ENCODE measurements around the gene ZDHHC12.

The ZDHHC12 gene, protein sequence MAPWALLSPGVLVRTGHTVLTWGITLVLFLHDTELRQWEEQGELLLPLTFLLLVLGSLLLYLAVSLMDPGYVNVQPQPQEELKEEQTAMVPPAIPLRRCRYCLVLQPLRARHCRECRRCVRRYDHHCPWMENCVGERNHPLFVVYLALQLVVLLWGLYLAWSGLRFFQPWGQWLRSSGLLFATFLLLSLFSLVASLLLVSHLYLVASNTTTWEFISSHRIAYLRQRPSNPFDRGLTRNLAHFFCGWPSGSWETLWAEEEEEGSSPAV

DNA sequence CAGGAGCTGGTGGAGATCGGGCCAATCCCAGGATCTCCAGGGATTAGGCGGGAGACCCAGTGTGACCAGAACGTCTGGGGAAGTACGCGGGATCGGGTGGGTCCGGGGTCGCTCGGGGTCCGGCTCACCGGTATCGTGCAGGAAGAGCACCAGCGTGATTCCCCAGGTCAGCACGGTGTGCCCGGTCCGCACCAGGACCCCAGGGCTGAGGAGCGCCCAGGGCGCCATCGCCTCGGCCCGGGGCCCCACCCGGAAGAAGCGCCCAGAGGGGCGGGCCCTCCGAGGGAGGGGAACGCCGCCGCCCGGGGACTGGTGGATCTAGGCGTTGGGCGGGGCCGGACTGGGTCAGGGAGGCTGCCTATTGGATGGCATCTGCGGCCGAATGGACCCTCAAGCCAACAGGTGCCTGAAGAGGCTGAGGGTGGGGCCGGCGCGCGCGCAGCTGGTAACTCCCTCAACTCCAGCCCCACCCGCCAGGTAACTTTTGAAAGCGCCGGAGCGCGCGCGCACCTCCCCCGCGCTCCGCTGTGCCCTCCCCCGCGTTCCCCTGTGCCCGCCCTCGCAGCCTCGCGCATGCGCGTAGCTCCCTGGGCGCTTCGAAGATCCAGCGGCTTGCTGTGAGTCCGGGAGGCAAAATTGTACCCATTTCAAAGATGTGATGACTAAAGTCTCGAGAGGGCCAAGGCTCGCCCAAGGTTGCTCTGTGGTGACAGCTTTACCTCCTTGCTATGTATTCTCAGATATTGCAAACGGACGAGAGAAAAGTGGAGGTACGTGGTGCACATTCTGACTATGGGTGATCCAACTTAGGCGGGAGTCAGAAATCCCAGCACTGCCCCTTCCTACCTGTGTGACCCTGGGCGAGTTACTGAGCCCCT, at the start of gene ZDHHC12:
TSS of gene ZDHHC12 (minus strand) at position 262 of the 878 bp plus-strand sequence. CDS start at position 228, 34 bp downstream.
- DNase-seq (ENCODE audit: low read depth in 3 of 3), result peak; percentile 95 to 99 (median 98)

DNA sequence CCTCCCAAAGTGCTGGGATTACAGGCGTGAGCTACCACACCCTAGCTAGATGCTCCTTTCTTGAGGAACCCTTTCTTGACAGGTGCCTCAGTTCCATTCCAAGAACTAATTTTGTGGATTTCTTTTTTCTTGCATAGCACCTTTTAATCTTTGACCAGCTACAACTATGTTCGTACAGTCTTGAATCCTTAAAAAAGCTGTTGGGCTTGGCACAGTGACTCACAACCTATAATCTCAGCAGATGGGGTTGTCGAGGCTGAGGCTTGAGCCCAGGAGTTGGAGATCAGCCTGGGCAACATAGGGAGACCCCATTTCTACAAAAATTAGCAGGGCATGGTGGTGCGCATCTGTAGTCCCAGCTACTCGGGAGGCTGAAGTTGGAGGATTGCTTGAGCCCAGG, 49.1 kb upstream of the ZDHHC12 start:
- DNase-seq (ENCODE audit: low read depth in 3 of 3), result no peak

DNA sequence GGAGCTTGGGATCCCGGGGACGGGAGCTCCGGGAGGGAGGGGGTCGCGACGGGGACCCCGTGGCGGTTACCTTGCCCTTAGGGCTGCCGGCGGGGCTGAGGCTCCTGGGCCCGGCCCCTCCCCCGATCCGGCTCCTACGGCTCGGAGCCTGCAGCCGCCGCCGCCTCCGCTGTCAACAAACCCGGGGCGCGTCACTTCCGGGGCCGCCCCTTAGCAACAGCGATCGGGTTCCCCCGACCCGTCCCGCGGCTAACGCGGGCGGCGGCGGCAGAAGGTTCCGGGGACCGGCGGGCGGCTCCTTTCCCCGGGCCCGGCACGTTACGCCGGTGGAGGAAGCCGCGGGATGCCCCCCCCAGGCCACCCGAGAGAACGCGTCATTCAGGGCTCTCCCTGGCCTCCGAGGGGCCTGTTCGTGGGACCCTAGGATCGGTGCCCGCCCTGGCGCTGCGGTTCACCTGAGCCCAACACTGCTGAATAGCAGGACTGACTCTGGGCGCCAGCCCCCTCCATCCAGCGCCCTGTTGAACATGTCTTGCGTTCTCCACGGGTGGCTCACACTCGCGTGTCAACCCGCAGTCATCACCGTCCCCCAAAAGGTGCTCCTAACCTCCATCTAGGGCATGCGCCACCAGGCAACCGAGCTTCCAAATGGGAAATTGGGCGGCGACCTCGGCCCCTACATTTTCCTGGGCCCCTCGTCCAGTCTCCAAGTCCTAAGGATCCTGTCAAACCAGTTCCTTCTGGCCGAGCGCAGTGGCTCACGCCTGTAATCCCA, 48.0 kb upstream of the ZDHHC12 start, which contains the start of gene ZER1:
TSS of gene ZER1 (minus strand) at position 183 of the 775 bp plus-strand sequence. CDS start 16,362 bp downstream, outside the sequence.
- peak; percentile 88 to 93 (median 93) for DNase-seq (ENCODE audit: low read depth in 3 of 3)

DNA sequence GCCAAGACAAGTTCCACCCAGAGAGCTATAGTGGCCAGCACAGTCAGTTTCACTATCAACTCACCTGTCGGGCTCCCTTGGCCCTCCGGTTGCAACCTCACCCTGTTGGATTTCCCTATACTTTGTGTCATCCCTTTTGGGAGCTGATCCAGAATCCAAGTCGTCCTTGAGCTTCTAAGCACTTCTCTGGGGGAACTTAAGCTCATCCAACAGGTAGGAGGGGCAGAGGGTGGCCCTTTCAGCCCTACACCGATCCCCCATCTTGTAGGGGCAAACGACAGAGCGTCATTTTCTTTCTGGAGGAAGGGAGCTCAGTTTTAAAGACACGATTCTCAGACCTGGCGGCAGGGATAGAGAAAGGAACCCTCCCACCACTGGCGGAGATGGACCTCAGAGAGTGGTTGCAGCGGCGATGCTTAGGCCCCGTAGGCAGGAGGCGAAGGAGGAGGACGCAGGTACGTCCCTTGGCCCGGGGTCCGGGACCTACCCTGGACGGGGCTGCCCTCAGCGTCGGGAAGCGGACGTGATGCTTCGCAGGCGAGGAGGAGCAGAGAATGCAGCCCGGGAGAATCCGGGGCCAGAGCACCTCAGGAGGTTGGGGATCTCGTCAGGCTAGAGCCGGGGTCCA, 47.3 kb upstream of the ZDHHC12 start:
- no peak for DNase-seq (ENCODE audit: low read depth in 3 of 3)

DNA sequence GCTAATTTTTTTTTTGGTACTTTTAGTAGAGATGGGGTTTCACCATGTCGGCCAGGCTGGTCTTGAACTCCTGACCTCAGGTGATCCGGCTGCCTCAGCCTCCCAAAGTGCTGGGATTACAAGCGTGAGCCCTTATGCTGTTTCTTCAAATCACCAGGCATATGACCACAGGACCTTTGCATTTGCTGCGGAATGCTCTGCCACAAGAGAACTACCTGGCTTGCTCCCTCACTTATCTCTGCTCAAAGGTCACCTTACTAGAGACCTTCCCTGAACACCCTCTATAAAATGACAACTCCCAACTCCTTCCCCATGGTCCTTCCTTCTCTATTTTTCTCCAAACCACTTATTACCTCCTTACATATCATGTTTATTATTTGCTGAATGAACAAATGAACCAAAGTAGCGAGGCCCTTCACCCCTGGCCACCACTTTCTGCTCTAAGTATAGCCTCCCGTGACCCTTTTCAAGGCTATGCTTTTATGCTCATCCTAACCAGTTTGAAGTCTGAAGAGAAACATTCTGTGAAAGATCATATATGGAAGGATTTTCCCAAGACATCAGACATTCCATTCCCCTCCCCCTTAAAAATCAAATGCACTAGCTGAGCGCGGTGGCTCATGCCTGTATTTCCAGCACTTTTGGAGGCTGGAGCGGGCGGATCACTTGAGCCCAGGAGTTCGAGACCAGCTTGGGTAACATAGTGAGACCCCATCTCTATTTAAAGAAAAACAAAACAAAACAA, 46.5 kb upstream of the ZDHHC12 start:
- DNase-seq (ENCODE audit: low read depth in 3 of 3), result no peak

DNA sequence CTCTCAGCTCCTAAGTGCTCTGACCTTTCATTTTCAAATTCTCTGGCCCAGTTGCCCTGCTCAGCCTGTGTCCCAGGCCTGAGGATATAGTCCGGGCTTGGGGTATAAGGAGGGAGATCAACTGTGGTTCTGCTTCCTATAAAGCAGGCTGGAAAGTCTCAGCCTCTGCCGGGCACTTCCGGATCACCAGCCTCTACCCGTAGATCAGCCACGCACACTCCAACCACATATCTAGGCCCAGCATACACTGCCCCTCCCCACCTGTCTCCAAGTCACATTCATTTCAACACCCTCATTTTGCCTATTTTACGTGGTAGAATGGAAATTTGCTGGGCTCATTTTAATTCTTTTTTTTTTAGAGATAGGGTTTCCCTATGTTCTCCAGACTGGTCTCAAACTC, 44.7 kb upstream of the ZDHHC12 start:
- DNase-seq (ENCODE audit: low read depth in 3 of 3), result no peak

DNA sequence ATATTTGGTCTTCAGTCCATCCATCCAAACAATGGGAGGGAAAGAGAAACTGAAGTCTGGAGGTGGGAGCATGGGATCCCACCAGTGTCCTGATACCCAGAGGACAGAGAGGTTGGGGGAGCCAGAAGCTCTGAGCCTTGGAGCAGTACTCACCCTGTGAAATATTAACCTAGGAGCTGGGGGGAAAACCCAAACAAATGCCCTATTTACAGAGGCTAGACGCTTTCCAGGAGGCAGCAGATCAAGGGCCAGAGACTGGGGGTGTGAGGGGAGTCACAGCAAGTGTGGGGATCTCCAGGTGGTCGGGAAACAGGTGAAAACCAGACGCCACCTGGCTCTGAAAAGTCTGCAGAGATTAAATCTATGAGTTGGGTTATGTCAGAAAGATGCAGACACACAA, 41.6 kb upstream of the ZDHHC12 start:
- DNase-seq (ENCODE audit: low read depth in 3 of 3), result no peak

DNA sequence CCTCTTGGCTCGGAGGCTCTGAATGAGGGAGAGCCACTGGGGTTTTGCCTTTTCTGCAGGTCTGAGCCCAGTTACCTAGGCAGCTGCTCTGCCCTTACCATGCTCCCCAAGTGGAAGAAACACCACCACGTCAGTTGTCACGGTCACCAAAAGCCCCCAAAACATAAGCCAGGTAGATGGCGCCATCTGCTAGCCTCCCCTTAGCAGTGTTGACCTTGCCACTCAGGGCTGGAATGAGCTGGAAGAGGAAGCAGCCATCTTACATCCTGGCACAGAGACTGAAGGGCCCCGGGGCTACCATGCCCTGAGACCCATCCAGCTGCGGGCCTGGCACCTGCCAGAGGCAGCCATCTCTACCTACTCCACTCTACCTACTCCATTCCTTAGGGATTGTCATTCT, 40.4 kb upstream of the ZDHHC12 start:
- DNase-seq (ENCODE audit: low read depth in 3 of 3), result no peak

DNA sequence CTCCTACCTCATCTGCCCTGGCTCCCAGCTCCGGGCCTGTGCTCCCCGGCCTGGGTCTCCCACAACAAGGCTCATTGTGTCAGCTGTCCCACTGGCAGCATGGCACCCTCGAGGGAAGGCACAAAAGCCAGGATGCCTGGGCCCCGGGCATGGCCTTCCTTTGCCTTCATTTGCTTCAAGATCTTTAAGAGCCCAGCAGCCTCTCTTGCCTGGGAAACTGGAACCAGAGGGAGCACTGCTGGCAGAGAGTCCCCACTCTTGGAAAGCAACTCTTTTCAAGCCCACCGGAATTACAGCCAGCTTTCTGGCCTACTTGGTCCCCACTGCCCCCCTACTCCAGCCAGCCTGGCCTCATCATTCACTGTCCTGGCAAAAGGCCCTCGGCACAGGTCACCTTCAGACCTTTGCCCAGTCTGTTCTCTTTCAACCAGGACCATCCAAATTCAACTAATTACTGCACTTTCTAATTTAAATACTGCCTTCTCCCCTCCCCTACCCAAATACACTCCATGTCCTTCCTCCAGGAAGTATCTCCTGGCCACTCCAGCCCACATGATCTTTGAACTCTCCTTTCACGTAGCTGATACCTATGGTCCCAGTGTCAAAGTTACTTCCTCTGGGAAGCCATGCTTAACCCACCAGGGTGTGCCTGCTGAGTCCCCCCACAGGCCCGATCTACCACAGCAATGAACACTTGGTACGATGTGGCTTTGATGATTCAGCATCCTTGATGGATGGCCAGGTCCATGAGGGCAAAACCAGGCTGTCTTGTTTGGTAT, 38.9 kb upstream of the ZDHHC12 start:
- DNase-seq (ENCODE audit: low read depth in 3 of 3), result no peak

DNA sequence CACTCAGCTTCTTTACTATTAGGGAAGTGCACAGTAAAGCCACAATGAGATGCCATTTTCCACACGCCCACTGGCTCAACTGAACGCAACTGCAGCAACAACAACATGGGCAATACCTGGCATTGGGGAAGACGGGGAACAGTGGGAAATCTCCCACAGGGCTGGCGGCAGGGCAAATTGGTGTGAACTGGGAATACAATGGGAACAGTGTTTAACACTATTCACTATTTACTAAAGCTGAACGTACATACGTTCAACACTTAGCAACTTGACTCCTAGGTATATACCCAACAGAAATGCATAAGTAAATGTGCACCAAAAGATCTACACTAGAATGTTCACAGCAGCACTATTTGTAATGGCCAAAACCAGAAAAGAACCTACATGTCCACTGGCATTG, 33.7 kb upstream of the ZDHHC12 start:
- DNase-seq (ENCODE audit: low read depth in 3 of 3), result no peak

DNA sequence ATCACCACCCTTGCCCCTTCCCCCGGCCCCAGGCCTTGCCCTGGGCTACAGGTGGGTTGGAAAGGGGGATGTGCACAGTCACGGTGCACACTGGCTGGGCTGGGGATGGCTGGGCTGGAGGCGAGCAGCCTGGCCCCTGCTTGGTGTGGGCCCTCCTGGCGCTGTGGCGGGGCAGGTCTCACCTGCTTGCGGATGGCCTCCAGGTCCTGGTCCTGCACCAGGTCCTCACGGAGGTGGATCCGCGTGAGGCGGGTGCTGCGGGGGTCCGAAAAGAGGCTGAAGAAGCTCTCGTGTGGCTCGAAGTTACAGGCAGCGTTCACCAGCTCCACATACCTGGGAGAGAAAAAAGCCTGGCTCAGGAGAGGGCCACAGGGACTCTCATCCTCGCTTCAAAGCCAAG, 29.7 kb upstream of the ZDHHC12 start:
- no peak for DNase-seq (ENCODE audit: low read depth in 3 of 3)

DNA sequence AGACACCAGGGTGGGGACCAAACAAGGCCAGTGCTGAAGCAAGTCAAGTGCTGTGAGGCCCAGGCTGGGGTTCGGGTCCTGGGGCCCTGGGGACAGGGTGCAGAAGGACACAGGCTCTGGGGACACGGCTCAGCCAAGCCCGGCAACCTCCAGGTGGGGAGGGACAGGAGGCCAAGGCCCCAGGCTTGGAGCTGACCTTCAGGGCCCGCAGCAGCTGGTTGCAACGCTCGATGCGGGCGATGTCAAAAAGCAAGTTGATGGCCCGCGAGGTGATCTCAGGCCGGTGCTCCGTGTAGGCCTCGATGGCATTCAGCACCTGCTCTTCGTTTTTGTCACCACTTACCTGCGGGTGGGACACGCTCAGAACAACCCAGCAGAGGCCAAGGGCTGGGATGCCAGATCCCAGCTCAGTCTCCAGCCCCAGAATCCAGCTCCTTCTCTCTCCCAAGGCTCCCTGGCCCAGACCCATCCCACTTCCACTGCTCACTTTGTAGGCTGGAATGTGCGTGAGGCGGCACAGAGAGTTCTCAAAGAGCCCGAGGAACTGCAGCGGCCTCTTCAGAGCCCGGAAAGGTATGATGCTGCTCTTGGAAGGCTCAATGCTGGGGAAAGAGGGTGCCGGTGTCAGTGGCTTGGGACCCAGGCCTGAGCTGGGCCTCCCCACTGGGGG, 27.1 kb upstream of the ZDHHC12 start:
- no peak for DNase-seq (ENCODE audit: low read depth in 3 of 3)

DNA sequence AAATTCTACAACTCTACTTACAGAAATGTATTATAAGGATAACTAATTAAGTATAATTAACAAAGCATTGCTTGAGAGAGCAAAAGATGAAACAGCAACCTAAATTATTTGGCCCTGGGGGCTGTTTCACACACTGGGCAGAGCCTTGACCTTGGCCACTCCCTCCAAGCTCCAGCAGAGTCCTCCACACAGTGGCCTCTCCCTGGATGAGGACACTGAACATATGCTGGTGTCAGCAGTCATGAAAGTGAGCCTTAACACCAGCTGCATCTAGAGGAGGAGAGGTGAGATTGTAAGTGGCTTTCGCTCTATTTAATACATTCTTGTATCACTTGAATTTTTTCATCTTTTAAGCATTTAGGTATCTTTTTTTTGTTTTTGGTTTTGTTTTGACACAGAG, 23.3 kb upstream of the ZDHHC12 start:
- DNase-seq (ENCODE audit: low read depth in 3 of 3), result no peak

DNA sequence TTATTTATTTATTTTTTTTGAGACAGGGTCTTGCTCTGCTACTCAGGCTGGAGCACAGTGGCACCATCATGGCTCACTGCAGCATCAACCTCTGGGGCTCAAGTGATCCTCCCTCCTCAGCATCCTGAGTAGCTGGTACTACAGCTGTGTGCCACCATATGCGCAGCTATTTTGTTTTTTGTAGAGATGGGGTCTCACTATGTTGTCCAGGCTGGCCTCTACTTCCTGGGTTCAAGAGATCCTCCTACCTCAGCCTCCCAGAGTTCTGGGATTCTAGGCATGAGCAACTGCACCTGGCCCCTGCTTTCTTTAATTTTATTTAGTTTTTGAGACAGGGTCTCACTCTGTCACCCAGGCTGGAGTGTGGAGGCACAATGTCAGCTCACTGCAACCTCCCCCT, 19.5 kb upstream of the ZDHHC12 start:
- DNase-seq (ENCODE audit: low read depth in 3 of 3), result no peak

DNA sequence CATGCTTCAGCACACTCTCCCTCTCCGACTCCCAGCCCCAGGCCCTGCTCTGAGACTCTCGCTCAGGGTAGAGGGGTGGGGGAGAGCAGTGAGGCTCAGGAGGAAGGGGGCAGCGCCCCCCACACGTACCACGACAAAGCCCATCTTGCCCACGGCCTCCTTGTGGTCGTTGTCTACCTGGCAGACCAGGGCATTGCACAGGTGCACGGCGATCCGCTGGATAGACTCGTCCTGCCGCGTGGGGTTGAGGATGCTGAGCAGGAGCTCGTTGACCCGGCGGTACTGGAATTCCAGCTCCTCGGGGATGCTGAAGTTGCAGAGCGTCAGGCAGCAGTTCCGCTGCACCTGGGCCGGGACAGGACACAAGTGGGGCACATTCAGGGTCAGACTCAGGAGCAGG, 18.5 kb upstream of the ZDHHC12 start:
- no peak for DNase-seq (ENCODE audit: low read depth in 3 of 3)

DNA sequence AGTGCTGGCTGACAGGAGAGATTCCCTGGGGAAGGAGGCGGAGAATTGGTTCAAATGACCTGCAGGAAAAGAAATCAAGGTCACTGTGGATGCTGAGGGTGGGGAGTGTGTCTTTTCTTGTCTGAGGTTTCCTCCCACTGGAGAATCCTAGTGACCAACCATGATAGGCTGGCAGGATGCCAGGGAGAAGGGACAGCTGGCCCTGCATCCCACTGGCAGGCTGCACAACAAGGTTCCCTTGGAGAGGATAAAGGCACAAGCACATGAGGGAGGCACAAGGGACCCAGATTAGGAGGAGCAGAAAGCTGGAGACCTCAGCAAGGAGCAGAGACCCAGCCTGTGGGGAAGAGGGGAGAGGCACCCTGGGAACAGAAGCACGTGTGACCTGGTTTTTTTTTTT, 11.4 kb upstream of the ZDHHC12 start:
- DNase-seq (ENCODE audit: low read depth in 3 of 3), result no peak

DNA sequence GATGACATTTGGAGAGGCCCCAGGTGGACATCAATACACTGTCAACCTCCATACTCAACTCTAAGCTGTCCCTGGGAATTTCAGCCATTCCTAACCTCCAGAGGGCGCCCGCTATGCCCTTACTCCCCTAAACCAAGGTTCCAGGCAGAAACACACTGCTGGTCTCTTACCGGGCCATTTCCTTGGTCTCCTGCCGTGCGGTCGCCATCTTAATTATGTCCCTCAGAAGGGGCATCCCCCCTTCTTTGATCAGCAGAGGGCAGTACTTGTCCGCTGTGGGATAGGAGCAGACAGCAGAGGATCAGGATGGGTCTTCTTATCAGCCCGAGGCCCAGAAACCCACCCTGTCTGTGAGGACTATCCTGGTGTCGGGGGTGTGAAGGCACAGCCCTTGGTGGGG, 9.3 kb upstream of the ZDHHC12 start:
- peak in 1 of 3 experiments; percentile 13 for DNase-seq (ENCODE audit: low read depth in 3 of 3)

DNA sequence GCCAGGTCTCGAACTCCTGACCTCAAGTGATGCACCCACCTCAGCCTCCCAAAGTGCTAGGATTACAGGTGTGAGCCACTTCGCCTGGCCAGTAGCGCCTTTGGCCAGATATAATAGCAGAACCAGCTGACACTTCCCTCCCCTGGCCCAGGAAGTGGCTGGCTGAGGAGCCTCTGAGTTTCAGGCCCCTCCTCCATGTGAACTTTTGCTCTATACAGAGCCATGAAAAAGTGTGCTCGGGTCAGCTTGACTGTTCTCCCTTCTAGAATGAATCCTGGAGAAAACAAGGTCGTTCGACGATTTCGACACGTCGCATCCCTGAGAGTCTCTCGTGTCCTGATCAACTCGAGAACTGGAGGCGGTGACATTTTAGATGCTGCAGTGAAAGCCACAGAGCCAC, 8.6 kb upstream of the ZDHHC12 start:
- DNase-seq (ENCODE audit: low read depth in 3 of 3), result no peak

DNA sequence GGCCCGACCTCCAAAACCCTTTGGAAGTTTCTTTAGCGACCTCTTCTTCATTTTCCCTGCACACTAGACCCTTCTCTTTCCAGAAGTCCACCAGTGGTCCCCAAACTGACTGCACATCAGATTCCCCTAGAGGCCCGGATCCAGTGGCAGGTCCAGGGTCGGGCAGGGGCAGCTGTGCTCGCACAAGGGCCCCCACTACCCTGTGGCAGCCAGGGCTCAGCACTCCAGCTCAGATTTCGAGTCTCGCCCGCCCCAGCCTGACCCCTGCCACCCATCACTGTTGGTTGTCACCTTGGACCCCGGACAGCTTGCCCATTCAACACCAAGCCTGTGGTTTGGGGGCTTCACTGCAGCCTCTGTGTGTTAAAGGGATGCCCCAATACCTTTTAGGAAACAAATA, 7.8 kb upstream of the ZDHHC12 start:
- DNase-seq (ENCODE audit: low read depth in 3 of 3), result no peak

DNA sequence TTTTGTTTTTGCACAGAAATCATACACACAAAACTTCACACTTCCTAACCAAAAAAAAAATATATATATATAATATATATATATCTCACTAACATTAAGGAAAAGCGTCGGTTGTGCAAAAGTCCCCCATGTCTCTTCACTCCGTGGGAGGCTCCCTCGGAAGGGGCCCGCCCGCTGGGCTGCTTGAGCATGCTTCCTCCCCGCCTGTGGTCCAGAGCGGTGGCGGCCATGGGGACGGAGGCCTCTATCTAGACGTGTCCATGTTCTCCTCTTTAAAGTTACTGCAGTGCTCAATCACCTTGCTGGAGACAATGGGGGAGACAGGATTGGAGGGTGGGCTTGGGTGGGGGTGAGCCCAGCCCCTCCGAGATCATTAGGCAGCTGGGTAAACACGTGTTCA, 7.2 kb upstream of the ZDHHC12 start:
- DNase-seq (ENCODE audit: low read depth in 3 of 3), result no peak
